Loucy (cell line): Measurements from ENCODE around the gene IL7R.

Source experiments
- H2AFZ ChIP-seq: fragments of 200-600 bp; sonication (generic); 2 replicates; pipeline ENCODE4 v1.6.0; 2016; ENCODE audit warnings: antibody characterized with exemption, mild to moderate bottlenecking, low read length, moderate library complexity
- H3F3A ChIP-seq: fragments of 200-600 bp; 2 replicates; pipeline ENCODE4 v1.6.0; 2016; ENCODE audit warnings: antibody characterized with exemption, low read depth, mild to moderate bottlenecking
- H3K27me3 ChIP-seq: fragments of 200-600 bp; sonication (generic); 2 replicates; pipeline ENCODE4 v1.6.1; 2014; ENCODE audit warnings: low read length, mild to moderate bottlenecking; ENCODE audit not compliant: insufficient read depth, poor library complexity, severe bottlenecking
- H3K36me3 ChIP-seq: fragments of 200-600 bp; sonication (generic); 2 replicates; pipeline ENCODE4 v1.6.1; 2016; ENCODE audit warnings: low read length; ENCODE audit not compliant: insufficient read depth
- H3K4me1 ChIP-seq: fragments of 200-600 bp; sonication (generic); 2 replicates; pipeline ENCODE4 v1.5.1; 2014; ENCODE audit warnings: low read length, mild to moderate bottlenecking; ENCODE audit not compliant: insufficient read depth, poor library complexity, severe bottlenecking
- H3K4me2 ChIP-seq: fragments of 200-600 bp; sonication (generic); 2 replicates; pipeline ENCODE4 v1.6.0; 2014; ENCODE audit warnings: antibody characterized with exemption, low read length, low read depth, mild to moderate bottlenecking; ENCODE audit not compliant: poor library complexity, severe bottlenecking
- H3K4me3 ChIP-seq: fragments of 200-600 bp; sonication (generic); 2 replicates; pipeline ENCODE4 v1.5.1; 2014; ENCODE audit warnings: low read length, mild to moderate bottlenecking, mixed read lengths; ENCODE audit not compliant: poor library complexity, severe bottlenecking
- H3K79me2 ChIP-seq: fragments of 200-600 bp; sonication (generic); 2 replicates; pipeline ENCODE4 v1.6.1; 2014; ENCODE audit warnings: low read length; ENCODE audit not compliant: insufficient read depth
- H3K9ac ChIP-seq: fragments of 200-600 bp; sonication (generic); 2 replicates; pipeline ENCODE4 v1.6.0; 2014; ENCODE audit warnings: mild to moderate bottlenecking, low read depth, low read length, moderate library complexity; ENCODE audit not compliant: poor library complexity, severe bottlenecking
- H3K9me2 ChIP-seq: fragments of 200-600 bp; sonication (generic); replicated peaks from 2 replicates; pipeline ENCODE4 v1.6.1; 2016; ENCODE audit warnings: low read depth, low read length, mixed read lengths
- H3K9me3 ChIP-seq: fragments of 200-600 bp; sonication (generic); 2 replicates; pipeline ENCODE4 v1.6.1; 2014; ENCODE audit warnings: mild to moderate bottlenecking, antibody characterized with exemption, low read length, low read depth; ENCODE audit not compliant: insufficient read depth
- H4K20me1 ChIP-seq: fragments of 200-600 bp; sonication (generic); 2 replicates; pipeline ENCODE4 v1.6.0; 2014; ENCODE audit warnings: antibody characterized with exemption, low read length, mild to moderate bottlenecking; ENCODE audit not compliant: insufficient read depth, poor library complexity, severe bottlenecking
- CTCF ChIP-seq: fragments of 200-600 bp; sonication (generic); conservative IDR thresholded peaks from 2 replicates; pipeline ENCODE4 v1.5.1; 2014; ENCODE audit warnings: mild to moderate bottlenecking, antibody characterized with exemption, low read length
- EZH2phosphoT487 ChIP-seq: fragments of 200-600 bp; IDR thresholded peaks from 2 replicates; pipeline ENCODE4 v1.6.1; 2018; ENCODE audit warnings: antibody characterized with exemption, mild to moderate bottlenecking, moderate library complexity, borderline replicate concordance

IL7R gene

GRCh38 chr5:35830587-35830986, 26.1 kb upstream of the IL7R start:
- Histone ChIP-seq H3K9me3 (no peaks in the 10 kb centered on the region), H3K79me2 (no peaks in the 10 kb centered on the region), H3K4me2 (no peak overlapping the region), H3K9me2 (no peaks in the 10 kb centered on the region), H4K20me1 (no peaks in the 10 kb centered on the region), H3K27me3 (no peaks in the 10 kb centered on the region), H3K4me3 (no peak overlapping the region), H2AFZ (no peak overlapping the region), H3K4me1 (no peaks in the 10 kb centered on the region), H3K9ac (no peak overlapping the region), H3K36me3 (no peaks in the 10 kb centered on the region), H3F3A (no peaks in the 10 kb centered on the region)
- TF ChIP-seq CTCF (no peak), EZH2phosphoT487 (no peak)

GRCh38 chr5:35832762-35833161, 23.9 kb upstream of the IL7R start:
- no peaks in the 10 kb centered on the region for H3K9me2 ChIP-seq
- no peaks in the 10 kb centered on the region for H4K20me1 ChIP-seq
- no peak for TF ChIP-seq CTCF
- no peaks in the 10 kb centered on the region for H3K9me3 ChIP-seq
- no peaks in the 10 kb centered on the region for H3K4me1 ChIP-seq
- no peak overlapping the region for H3K4me3 ChIP-seq
- H3K36me3 ChIP-seq: no peaks in the 10 kb centered on the region
- no peaks in the 10 kb centered on the region for H3K79me2 ChIP-seq
- no peaks in the 10 kb centered on the region for H3K27me3 ChIP-seq
- no peak overlapping the region for H3K4me2 ChIP-seq
- H2AFZ ChIP-seq: no peak overlapping the region
- no peaks in the 10 kb centered on the region for H3F3A ChIP-seq
- no peak overlapping the region for H3K9ac ChIP-seq

GRCh38 chr5:35833224-35833623, 23.5 kb upstream of the IL7R start:
- TF ChIP-seq EZH2phosphoT487 (no peak), CTCF (no peak)

More at GRCh38 chr5:35833224-35833623, 23.5 kb upstream of the IL7R start:
- Histone ChIP-seq H3K4me1 (no peaks in the 10 kb centered on the region), H3K4me2 (no peak overlapping the region), H4K20me1 (no peaks in the 10 kb centered on the region), H3F3A (no peaks in the 10 kb centered on the region), H3K9ac (no peak overlapping the region), H3K27me3 (no peaks in the 10 kb centered on the region), H3K36me3 (no peaks in the 10 kb centered on the region), H2AFZ (no peak overlapping the region), H3K9me3 (no peaks in the 10 kb centered on the region), H3K79me2 (no peaks in the 10 kb centered on the region), H3K4me3 (no peak overlapping the region), H3K9me2 (no peaks in the 10 kb centered on the region)
